GM12873 (cell line): ENCODE measurements around the gene PREX1.

Experiments
- TF ChIP-seq, protein P1 (sequence below): IDR thresholded peaks from 2 replicates; pipeline ENCODE4 v1.5.1; 2012; ENCODE audit warnings: low read depth, mild to moderate bottlenecking, moderate library complexity, low read length, control low read depth; ENCODE audit not compliant: insufficient read depth; ENCODE audit errors: missing control alignments

The PREX1 gene

DNA sequence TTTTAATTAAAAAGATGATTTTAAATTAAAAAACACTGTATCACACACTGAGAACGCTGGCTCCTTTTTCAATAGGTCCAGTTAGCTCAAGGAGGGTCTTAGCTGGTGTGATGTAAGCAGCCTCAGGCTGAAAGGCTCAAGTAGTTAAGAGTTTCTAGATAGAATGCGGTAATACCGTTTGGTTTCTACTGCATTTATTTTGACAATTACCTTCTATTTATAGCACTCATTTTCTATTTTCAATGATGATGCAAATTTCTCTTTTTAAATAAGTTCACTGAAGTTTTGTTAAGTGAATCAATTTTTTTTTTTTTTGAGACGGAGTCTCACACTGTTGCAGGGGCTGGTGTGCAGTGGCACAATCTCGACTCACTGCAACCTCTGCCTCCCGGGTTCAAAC is 87.1 kb downstream of the PREX1 start:
- TF ChIP-seq, protein P1, sequence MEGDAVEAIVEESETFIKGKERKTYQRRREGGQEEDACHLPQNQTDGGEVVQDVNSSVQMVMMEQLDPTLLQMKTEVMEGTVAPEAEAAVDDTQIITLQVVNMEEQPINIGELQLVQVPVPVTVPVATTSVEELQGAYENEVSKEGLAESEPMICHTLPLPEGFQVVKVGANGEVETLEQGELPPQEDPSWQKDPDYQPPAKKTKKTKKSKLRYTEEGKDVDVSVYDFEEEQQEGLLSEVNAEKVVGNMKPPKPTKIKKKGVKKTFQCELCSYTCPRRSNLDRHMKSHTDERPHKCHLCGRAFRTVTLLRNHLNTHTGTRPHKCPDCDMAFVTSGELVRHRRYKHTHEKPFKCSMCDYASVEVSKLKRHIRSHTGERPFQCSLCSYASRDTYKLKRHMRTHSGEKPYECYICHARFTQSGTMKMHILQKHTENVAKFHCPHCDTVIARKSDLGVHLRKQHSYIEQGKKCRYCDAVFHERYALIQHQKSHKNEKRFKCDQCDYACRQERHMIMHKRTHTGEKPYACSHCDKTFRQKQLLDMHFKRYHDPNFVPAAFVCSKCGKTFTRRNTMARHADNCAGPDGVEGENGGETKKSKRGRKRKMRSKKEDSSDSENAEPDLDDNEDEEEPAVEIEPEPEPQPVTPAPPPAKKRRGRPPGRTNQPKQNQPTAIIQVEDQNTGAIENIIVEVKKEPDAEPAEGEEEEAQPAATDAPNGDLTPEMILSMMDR = no peak

DNA sequence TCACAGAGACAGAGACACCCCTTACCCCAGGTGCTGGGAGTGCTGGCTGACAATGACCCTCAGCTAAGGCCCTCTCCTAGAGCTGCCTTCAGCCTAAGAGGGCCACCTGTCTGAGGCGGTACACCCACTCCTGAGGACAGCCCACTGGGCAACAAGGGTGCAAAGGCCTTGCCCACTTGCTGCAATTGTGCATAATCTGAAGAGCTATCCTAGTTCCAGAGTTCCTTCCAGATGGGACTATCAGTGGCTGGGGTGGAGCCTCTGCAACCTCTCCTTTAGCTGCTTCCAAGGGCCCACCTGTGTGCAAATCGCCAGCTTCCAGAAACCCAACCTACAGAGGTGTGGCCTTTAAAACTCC is 87.5 kb downstream of the PREX1 start:
- TF ChIP-seq, protein P1 = no peak

DNA sequence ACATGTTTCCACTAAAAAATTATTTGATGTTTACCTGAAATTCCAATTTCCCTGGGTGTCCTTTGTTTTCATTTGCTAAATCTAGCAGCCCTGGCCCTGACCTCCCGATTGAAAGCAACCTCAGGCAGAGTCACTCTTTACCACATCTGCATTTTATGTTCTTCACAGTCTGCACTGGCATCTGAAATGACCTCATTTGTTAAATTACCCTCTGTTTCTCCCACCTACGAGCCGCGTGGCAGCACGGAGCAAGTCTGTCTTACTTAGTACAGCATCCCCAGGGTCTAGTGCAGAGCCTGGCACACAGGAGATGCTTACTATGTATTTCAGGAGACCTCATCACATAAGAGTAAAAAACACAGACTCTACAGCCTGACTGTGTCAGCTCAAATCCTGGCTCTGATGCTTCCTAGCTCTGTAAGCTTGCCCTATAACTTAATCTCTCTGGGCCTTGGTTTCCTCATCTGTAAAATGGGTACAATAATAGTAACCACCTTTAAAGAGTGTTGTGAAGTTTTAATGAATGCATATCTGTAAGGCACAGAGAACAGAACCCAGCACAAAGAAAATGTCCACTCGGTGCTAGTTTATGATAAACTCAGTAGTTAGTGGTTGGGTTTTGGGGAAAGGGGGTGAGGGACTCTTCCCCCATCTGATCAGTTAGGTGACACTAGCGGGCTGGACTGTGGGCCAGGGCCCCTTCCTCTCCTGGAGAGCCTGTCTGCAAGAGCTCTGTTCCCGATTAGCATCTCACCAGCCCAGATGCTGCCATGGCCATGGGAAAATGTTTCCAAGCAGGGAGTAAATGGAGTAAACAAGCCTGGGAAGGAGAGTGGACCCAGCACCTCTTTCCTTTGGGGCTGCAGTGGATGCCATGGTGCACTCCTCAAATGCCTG is 88.2 kb downstream of the PREX1 start:
- TF ChIP-seq, protein P1 = no peak

DNA sequence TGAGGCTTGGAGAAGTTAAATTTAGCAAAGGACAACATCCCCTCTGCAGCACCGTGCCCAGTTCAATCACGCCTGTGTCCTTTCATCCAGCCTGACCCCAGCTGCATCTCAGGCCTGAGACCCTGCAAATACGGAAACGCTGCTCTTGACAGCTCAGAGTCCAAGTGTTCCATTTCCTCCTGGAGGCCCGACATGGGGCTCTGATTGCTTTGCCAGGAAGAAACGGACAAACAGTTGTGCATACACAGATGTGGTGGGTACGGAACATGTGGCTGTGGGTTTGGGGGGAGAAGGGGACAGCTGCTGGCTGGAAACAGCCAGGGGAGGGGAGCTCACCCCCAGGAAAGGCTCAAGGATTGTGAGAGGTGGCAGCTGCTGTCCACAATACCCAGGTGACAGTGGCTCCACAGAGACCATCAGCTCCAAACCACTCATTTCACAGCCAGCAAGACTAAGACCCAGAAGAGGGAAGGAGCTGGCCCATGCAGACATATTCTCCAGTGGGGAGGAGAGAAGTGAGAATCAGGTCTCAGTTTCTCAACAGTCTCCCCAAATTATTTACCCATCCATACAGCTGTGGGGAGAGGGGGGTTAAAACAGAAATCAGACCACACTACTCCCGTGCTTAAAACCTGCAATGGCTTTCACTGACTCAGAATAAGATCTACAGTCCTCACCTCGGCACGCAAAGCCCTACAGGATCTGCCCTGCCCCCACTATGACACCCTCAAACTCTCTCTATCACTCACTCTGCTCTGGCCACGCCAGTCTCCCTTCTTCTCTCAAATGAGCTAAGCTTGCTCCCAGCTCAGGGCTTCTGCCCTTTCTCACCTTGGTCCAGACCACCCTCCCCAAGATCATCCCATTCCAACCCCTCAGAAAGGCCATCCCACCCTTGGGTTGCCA is 89.1 kb downstream of the PREX1 start:
- TF ChIP-seq, protein P1 = no peak

DNA sequence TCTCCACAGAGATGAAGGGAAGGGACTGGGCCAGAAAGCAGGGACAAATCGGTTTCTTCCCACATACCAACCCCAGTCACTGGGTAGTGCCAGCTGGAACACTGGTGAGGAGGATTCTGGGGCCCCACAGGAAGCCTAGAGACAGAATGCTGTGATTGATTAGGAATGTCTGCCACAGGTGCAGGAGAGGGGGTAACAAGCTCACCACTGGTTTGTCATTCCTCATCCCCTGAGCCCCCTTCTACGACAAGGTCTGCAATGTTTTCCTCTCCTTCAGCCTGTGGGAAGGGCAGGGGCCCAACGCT is 89.8 kb downstream of the PREX1 start:
- TF ChIP-seq, protein P1 = no peak

DNA sequence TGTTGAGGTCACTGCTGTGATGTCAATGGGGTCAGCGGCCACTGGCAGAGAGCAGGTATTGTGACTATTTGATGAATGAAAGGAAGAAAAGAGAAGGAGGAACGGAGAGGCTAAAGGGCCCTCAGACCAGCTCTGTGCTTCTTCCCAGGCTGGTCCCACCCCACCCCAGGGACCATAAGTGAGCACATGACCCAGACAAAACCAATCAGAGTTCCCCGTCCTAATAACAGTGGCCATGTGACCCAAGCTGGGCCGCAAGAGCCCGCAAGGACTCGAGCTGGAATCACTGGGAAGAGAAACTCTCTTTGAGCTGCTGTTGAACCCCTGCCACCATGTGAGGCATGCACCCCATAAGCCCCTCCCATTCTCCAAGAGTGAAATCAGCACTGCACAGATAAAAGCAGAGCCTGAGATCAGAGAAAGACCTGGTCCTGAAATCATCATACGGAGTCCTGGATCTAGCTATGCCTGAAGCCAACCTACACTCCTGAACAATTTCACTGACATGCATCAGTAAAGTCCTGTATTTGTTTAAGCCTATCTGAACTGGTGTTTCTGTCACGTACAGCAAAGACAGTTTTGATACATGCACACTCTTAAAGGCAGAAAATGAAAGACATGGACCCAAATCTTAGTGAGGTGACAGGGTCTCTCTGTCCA is 90.2 kb downstream of the PREX1 start:
- TF ChIP-seq, protein P1 = no peak

DNA sequence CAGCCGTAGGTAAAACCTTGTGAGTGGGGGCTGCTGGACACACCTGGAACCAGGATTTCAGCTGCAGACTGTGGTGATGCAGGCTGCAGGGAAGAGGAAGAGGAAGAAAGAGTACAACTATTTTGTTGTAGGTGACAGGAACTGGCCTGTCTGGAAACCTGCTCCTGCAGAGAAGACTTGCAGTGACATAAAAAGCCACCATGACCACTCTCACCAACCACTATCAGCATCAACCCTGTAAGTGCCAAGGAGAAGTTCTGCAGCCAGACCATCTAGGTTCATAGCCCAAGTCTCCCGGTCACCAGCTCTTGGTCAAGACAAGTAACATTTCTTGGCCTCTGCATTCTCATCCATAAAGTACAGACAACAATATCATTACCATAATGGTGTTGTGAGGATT is 91.2 kb downstream of the PREX1 start:
- TF ChIP-seq, protein P1 = no peak
